OCI-LY1 (cell line): ENCODE data around the gene SLC6A4.
"Not testable (repeated sequence)": the region's sequence is repeated elsewhere in the genome, so short reads cannot be mapped to it uniquely, and the experiment has no call there.

Experiments
- H2AFZ ChIP-seq: fragments of 200-600 bp; sonication (generic), shearing (Covaris generic); 2 replicates; pipeline ENCODE4 v1.6.0; 2014; ENCODE audit warnings: antibody characterized with exemption, mild to moderate bottlenecking, low read length
- H3F3A ChIP-seq: fragments of 200-600 bp; sonication (generic), shearing (Covaris generic); 2 replicates; pipeline ENCODE4 v1.6.0; 2014; ENCODE audit warnings: mild to moderate bottlenecking, antibody characterized with exemption, low read length, moderate library complexity; ENCODE audit not compliant: insufficient read depth
- H3K27ac ChIP-seq: fragments of 200-600 bp; sonication (generic); 2 replicates; pipeline ENCODE4 v1.5.1; 2014; ENCODE audit warnings: low read length, mixed run types, mild to moderate bottlenecking, low read depth; ENCODE audit not compliant: poor library complexity, severe bottlenecking
- H3K27me3 ChIP-seq: fragments of 200-600 bp; sonication (generic); 2 replicates; pipeline ENCODE4 v1.6.0; 2014; ENCODE audit warnings: antibody characterized with exemption, mild to moderate bottlenecking, low read length, moderate library complexity; ENCODE audit not compliant: insufficient read depth
- H3K36me3 ChIP-seq: fragments of 200-600 bp; sonication (generic); 2 replicates; pipeline ENCODE4 v1.6.1; 2014; ENCODE audit warnings: mild to moderate bottlenecking, antibody characterized with exemption, low read length, moderate library complexity, mixed read lengths; ENCODE audit not compliant: insufficient read depth
- H3K4me1 ChIP-seq: fragments of 200-600 bp; sonication (generic); 2 replicates; pipeline ENCODE4 v1.5.1; 2014; ENCODE audit warnings: mild to moderate bottlenecking, low read length, moderate library complexity; ENCODE audit not compliant: insufficient read depth, severe bottlenecking
- H3K4me2 ChIP-seq: fragments of 200-600 bp; sonication (generic), shearing (Covaris generic); 2 replicates; pipeline ENCODE4 v1.6.1; 2014; ENCODE audit warnings: low read length
- H3K4me3 ChIP-seq: fragments of 200-600 bp; sonication (generic); 2 replicates; pipeline ENCODE4 v1.5.1; 2014; ENCODE audit warnings: low read length, low read depth, mild to moderate bottlenecking, mixed read lengths; ENCODE audit not compliant: poor library complexity, severe bottlenecking
- H3K79me2 ChIP-seq: fragments of 200-600 bp; shearing (Covaris generic); 2 replicates; pipeline ENCODE4 v1.6.1; 2016; ENCODE audit warnings: mixed run types, low read length, mixed read lengths; ENCODE audit not compliant: insufficient read depth
- H3K9ac ChIP-seq: fragments of 200-600 bp; sonication (generic), shearing (Covaris generic); 2 replicates; pipeline ENCODE4 v1.6.1; 2014; ENCODE audit warnings: mild to moderate bottlenecking, low read length, mixed read lengths
- H3K9me2 ChIP-seq: fragments of 200-600 bp; sonication (generic), shearing (Covaris generic); 2 replicates; pipeline ENCODE4 v1.6.1; 2014; ENCODE audit warnings: low read depth, mild to moderate bottlenecking, low read length, mixed read lengths
- H3K9me3 ChIP-seq: fragments of 200-600 bp; shearing (Covaris generic); 2 replicates; pipeline ENCODE4 v1.6.1; 2014; ENCODE audit warnings: low read length, mixed read lengths
- H4K20me1 ChIP-seq: fragments of 200-600 bp; sonication (generic), shearing (Covaris generic); 2 replicates; pipeline ENCODE4 v1.6.0; 2016; ENCODE audit warnings: mild to moderate bottlenecking, low read length; ENCODE audit not compliant: insufficient read depth
- CTCF ChIP-seq: fragments of 200-600 bp; sonication (generic), shearing (Covaris generic); IDR thresholded peaks from 2 replicates; pipeline ENCODE4 v1.5.1; 2017; ENCODE audit warnings: mild to moderate bottlenecking, antibody characterized with exemption, low read length, moderate library complexity, mixed read lengths
- EZH2 ChIP-seq: fragments of 200-600 bp; sonication (generic), shearing (Covaris generic); IDR thresholded peaks from 2 replicates; pipeline ENCODE4 v1.8.0; 2017; ENCODE audit warnings: borderline replicate concordance, mixed run types, mild to moderate bottlenecking, antibody characterized with exemption, low read length, moderate library complexity, mixed read lengths

SLC6A4 gene

GRCh38 chr17:30208214-30208613, 27.3 kb downstream of the SLC6A4 start:
- no peaks in the 10 kb centered on the region for H3K9me3 ChIP-seq

GRCh38 chr17:30207655-30208054, 27.8 kb downstream of the SLC6A4 start:
- Histone ChIP-seq H3K4me2 (no peak overlapping the region), H3K27ac (no peak overlapping the region)
- TF ChIP-seq EZH2 (no peak), CTCF (no peak)

More at GRCh38 chr17:30208214-30208613, 27.3 kb downstream of the SLC6A4 start:
- no peaks in the 10 kb centered on the region for H3F3A ChIP-seq
- TF ChIP-seq EZH2 (no peak), CTCF (no peak)
- no peaks in the 10 kb centered on the region for H3K4me1 ChIP-seq
- H3K9ac ChIP-seq = no peak overlapping the region
- H3K79me2 ChIP-seq = no peaks in the 10 kb centered on the region
- no peak overlapping the region for H3K27ac ChIP-seq
- H3K4me2 ChIP-seq = no peak overlapping the region
- no peaks in the 10 kb centered on the region for H3K36me3 ChIP-seq
- no peak overlapping the region for H2AFZ ChIP-seq
- no peaks in the 10 kb centered on the region for H3K9me2 ChIP-seq
- no peaks in the 10 kb centered on the region for H4K20me1 ChIP-seq
- H3K27me3 ChIP-seq = no peaks in the 10 kb centered on the region; the same call in 1 of the 2 replicates
- no peak overlapping the region for H3K4me3 ChIP-seq

GRCh38 chr17:30203471-30203981, 32.0 kb downstream of the SLC6A4 start:
- TF ChIP-seq CTCF (peak; percentile 18; the same call in 1 of the 2 replicates), EZH2 (no peak)
- Histone ChIP-seq H3F3A (no peaks in the 10 kb centered on the region), H3K36me3 (no peaks in the 10 kb centered on the region), H3K4me2 (no peak overlapping the region), H3K27me3 (no peaks in the 10 kb centered on the region), H3K4me1 (no peaks in the 10 kb centered on the region), H3K9me3 (no peaks in the 10 kb centered on the region), H3K79me2 (no peaks in the 10 kb centered on the region), H3K27ac (no peak overlapping the region), H4K20me1 (no peaks in the 10 kb centered on the region), H2AFZ (no peak overlapping the region), H3K9me2 (no peaks in the 10 kb centered on the region), H3K9ac (no peak overlapping the region), H3K4me3 (no peak overlapping the region)

More at GRCh38 chr17:30207655-30208054, 27.8 kb downstream of the SLC6A4 start:
- H3K79me2 ChIP-seq = no peaks in the 10 kb centered on the region
- H2AFZ ChIP-seq = no peak overlapping the region
- H3K36me3 ChIP-seq = no peaks in the 10 kb centered on the region
- no peaks in the 10 kb centered on the region for H3K9me3 ChIP-seq
- no peaks in the 10 kb centered on the region for H3F3A ChIP-seq
- H3K4me3 ChIP-seq = no peak overlapping the region
- no peaks in the 10 kb centered on the region; the same call in 1 of the 2 replicates for H3K27me3 ChIP-seq
- H4K20me1 ChIP-seq = no peaks in the 10 kb centered on the region
- H3K9me2 ChIP-seq = no peaks in the 10 kb centered on the region
- no peak overlapping the region for H3K9ac ChIP-seq
- H3K4me1 ChIP-seq = no peaks in the 10 kb centered on the region

GRCh38 chr17:30200656-30201055, 34.8 kb downstream of the SLC6A4 start:
- not testable (repeated sequence) for H3F3A ChIP-seq, H3K79me2 ChIP-seq, H3K36me3 ChIP-seq, H4K20me1 ChIP-seq, H3K9ac ChIP-seq, H3K4me1 ChIP-seq, H3K9me3 ChIP-seq, H2AFZ ChIP-seq, H3K4me3 ChIP-seq, H3K27me3 ChIP-seq, H3K9me2 ChIP-seq, H3K27ac ChIP-seq, H3K4me2 ChIP-seq
